ENCODE data around the gene WIPI1. TPM values are rescaled to one million over a fixed set of nuclear protein-coding genes. Genes with fewer than 3 reads are reported as not detected.
"Not testable (repeated sequence)": the region's sequence is repeated elsewhere in the genome, so short reads cannot be mapped to it uniquely, and the experiment has no call there.

WIPI1 gene
- total RNA-seq, 4 donors from 2014 or later: 19.3 to 35.1 (median 27.8) TPM

GRCh38 chr17:68417317-68417716 lies 40.0 kb downstream of the WIPI1 start:
- no peak for DNase-seq (ENCODE audit: low spot score in 2 of 2)
- Histone ChIP-seq H3K4me1 (no peaks in the 10 kb centered on the region), H3K27me3 (no peaks in the 10 kb centered on the region), H3K27ac (no peak overlapping the region), H3K4me3 (no peak overlapping the region), H3K9me3 (peaks cover 9% of the 10 kb centered on the region), H3K36me3 (peaks cover 30% of the 10 kb centered on the region)
- 97% methylated on average over 3 of the region's 3 CpGs for WGBS
- TF ChIP-seq POLR2AphosphoS5 (IDR thresholded peaks at IDR 0.05) (no peak), POLR2A (IDR thresholded peaks at IDR 0.05) (no peak), CTCF (IDR thresholded peaks at IDR 0.05) (no peak), EP300 (IDR thresholded peaks at IDR 0.05) (no peak)

GRCh38 chr17:68414901-68415300 lies 42.4 kb downstream of the WIPI1 start:
- H3K4me1 ChIP-seq; DNase-seq (ENCODE audit: low spot score in 2 of 2); H3K27me3 ChIP-seq: not testable (repeated sequence)

GRCh38 chr17:68413597-68414560 lies 43.4 kb downstream of the WIPI1 start:
- 4% methylated on average over 18 of the region's 34 CpGs for WGBS
- H3K27ac ChIP-seq, H3K27me3 ChIP-seq, H3K4me1 ChIP-seq, H3K36me3 ChIP-seq, H3K9me3 ChIP-seq: not testable (repeated sequence)
- peak in 1 of 2 donors; percentile 58 for DNase-seq (ENCODE audit: low spot score in 2 of 2)
- peak overlapping the region; percentile 44 for H3K4me3 ChIP-seq

More at GRCh38 chr17:68414901-68415300, 42.4 kb downstream of the WIPI1 start:
- H3K36me3 ChIP-seq, H3K4me3 ChIP-seq, H3K9me3 ChIP-seq, H3K27ac ChIP-seq: not testable (repeated sequence)

- not testable (repeated sequence) for H3K4me3 ChIP-seq; H3K4me1 ChIP-seq; DNase-seq (ENCODE audit: low spot score in 2 of 2); H3K36me3 ChIP-seq; H3K9me3 ChIP-seq; H3K27me3 ChIP-seq; H3K27ac ChIP-seq
- 75% methylated on average over 1 of the region's 1 CpG for WGBS
Measured at GRCh38 chr17:68407656-68408055, 49.6 kb downstream of the WIPI1 start.

GRCh38 chr17:68403837-68404236 lies 53.5 kb downstream of the WIPI1 start:
- 89% methylated on average over 5 of the region's 5 CpGs for WGBS
- Histone ChIP-seq H3K4me1 (peaks cover 17% of the 10 kb centered on the region), H3K27ac (peak overlapping the region; percentile 1)
- H3K9me3 ChIP-seq; DNase-seq (ENCODE audit: low spot score in 2 of 2); H3K27me3 ChIP-seq; H3K4me3 ChIP-seq; H3K36me3 ChIP-seq: not testable (repeated sequence)

GRCh38 chr17:68403122-68403521 lies 54.2 kb downstream of the WIPI1 start:
- Histone ChIP-seq H3K27me3 (no peaks in the 10 kb centered on the region), H3K36me3 (no peaks in the 10 kb centered on the region), H3K4me3 (no peak overlapping the region), H3K4me1 (peaks cover 17% of the 10 kb centered on the region), H3K27ac (peak overlapping the region; percentile 1), H3K9me3 (no peaks in the 10 kb centered on the region)
- WGBS: 68% methylated on average over 1 of the region's 1 CpG
- peak in 1 of 2 donors; percentile 53 for DNase-seq (ENCODE audit: low spot score in 2 of 2)
- no peak for TF ChIP-seq POLR2AphosphoS5 (IDR thresholded peaks at IDR 0.05)

- Histone ChIP-seq H3K4me3 (no peak overlapping the region), H3K27ac (no peak overlapping the region), H3K36me3 (no peaks in the 10 kb centered on the region), H3K9me3 (no peaks in the 10 kb centered on the region), H3K27me3 (no peaks in the 10 kb centered on the region), H3K4me1 (peaks cover 17% of the 10 kb centered on the region)
- DNase-seq (ENCODE audit: low spot score in 2 of 2): peak in 1 of 2 donors; percentile 54
- TF ChIP-seq POLR2AphosphoS5 (IDR thresholded peaks at IDR 0.05) (no peak), EP300 (IDR thresholded peaks at IDR 0.05) (no peak), POLR2A (IDR thresholded peaks at IDR 0.05) (no peak), CTCF (IDR thresholded peaks at IDR 0.05) (no peak)
- WGBS: 100% methylated on average over 4 of the region's 7 CpGs
Measured at GRCh38 chr17:68401288-68401687, 56.0 kb downstream of the WIPI1 start.

GRCh38 chr17:68400404-68400735 lies 56.9 kb downstream of the WIPI1 start:
- Histone ChIP-seq H3K27me3 (no peaks in the 10 kb centered on the region), H3K36me3 (no peaks in the 10 kb centered on the region), H3K27ac (peak overlapping the region; percentile 19), H3K4me1 (peaks cover 17% of the 10 kb centered on the region), H3K9me3 (no peaks in the 10 kb centered on the region), H3K4me3 (no peak overlapping the region)
- DNase-seq (ENCODE audit: low spot score in 2 of 2): peak in 1 of 2 donors; percentile 64
- TF ChIP-seq CTCF (IDR thresholded peaks at IDR 0.05) (no peak), POLR2A (IDR thresholded peaks at IDR 0.05) (no peak), POLR2AphosphoS5 (IDR thresholded peaks at IDR 0.05) (no peak), EP300 (IDR thresholded peaks at IDR 0.05) (no peak)
- 52% methylated on average over 3 of the region's 4 CpGs for WGBS

All from suprapubic skin (tissue), 4 donors.